ENCODE data around the gene GPR17.

DNA sequence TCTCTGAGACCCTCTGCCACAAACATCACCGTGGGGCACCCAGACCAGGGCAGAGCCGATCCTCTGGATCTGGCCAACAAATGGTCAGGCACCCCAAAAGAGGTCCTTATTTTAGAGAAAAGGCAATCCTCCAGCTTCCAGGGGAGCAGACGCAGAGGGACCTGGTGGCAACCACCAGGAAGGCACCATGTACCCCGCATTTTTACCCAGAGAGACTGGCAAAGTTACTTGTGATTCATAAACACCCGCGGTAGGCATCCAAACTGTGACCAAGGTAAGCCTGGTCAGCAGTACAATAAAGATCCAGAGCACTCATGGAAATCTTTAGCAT, 18.9 kb downstream of the GPR17 start:
- TF ChIP-seq, protein P1, sequence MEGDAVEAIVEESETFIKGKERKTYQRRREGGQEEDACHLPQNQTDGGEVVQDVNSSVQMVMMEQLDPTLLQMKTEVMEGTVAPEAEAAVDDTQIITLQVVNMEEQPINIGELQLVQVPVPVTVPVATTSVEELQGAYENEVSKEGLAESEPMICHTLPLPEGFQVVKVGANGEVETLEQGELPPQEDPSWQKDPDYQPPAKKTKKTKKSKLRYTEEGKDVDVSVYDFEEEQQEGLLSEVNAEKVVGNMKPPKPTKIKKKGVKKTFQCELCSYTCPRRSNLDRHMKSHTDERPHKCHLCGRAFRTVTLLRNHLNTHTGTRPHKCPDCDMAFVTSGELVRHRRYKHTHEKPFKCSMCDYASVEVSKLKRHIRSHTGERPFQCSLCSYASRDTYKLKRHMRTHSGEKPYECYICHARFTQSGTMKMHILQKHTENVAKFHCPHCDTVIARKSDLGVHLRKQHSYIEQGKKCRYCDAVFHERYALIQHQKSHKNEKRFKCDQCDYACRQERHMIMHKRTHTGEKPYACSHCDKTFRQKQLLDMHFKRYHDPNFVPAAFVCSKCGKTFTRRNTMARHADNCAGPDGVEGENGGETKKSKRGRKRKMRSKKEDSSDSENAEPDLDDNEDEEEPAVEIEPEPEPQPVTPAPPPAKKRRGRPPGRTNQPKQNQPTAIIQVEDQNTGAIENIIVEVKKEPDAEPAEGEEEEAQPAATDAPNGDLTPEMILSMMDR (IDR thresholded peaks at IDR 0.05): no peak
- no peak for TF ChIP-seq POLR2A (IDR thresholded peaks at IDR 0.05)
